Activated naive CD8-positive, alpha-beta T cell treated with anti-CD3 and anti-CD28 coated beads, Interleukin-2, amount 50 U/mL, for 16 hours (primary cell): ENCODE results near the gene SAMD9.
"Not testable (repeated sequence)": the region's sequence is repeated elsewhere in the genome, so short reads cannot be mapped to it uniquely, and the experiment has no call there.

ENCODE experiments used
- DNase-seq: peaks from one replicate; pipeline ENCODE4 v3.0.0-alpha.2; 2020; ENCODE audit warnings: low read depth, low spot score

Gene SAMD9

DNA sequence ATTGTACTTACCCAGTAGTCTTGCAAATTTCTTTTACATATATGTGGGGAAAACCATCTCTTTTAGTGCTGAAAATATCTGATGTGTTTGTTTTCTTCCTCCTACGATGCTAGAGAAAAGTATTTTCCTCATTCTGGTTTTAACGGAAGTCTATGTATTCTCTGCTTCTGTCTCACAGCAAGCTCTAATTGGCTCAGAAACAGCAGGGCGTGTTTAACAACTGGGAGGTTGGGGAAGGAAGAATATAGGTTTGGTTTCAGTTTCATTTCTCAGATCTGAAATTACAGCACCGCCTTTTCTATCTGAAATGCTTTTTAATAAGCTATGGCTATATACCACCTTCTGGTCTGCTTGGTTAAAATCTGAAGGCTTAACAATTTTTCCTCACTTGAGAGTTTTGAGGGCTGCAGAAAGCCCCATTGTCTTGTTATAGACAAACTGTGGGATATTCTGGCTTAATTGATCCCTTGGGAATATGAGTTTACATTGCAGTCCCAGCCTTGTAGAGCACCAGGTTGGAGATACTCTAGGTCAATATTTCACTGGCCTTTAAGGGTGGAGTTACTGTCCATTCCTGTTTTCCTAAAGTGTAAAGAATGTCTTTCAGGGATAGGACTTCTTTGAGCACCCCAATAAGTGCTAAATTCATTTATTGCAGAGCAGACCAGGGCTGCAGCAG is at the start of gene SAMD9:
Gene SAMD9 (minus strand): TSS at position 128 of the 679 bp plus-strand sequence. CDS start 11,882 bp downstream, outside the sequence.
- peak; percentile 6 for DNase-seq

GRCh38 chr7:93165447-93165846 is 47.7 kb upstream of the SAMD9 start:
- DNase-seq, result no peak

GRCh38 chr7:93164766-93165165 is 47.0 kb upstream of the SAMD9 start:
- DNase-seq, result no peak

DNA sequence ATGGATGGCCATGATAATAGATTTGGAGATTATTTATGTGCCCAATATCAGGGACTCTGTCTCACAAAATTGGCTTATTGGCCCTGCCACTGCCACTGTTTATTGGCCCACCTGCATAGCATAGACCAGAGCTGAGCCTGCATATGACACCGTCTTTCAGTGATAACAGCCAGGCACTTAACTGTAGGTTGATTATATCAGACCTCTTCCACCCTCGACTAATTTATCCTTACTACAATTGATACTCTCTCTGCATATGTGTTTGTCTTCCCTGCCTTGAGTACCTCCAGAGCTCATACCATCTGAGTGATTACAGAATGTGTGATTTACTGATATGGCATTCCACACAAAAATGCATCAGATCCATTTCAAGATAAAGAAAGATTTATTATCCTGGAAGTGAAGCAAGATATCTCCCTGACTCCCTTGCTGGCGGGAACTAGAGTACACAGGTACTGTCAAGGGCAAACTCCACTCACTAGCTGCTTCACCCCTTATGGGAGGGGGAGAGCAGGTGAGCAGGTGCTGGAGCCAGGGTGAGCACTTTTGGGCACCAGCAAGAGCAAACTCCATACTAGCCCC is 43.5 kb upstream of the SAMD9 start:
- no peak for DNase-seq

DNA sequence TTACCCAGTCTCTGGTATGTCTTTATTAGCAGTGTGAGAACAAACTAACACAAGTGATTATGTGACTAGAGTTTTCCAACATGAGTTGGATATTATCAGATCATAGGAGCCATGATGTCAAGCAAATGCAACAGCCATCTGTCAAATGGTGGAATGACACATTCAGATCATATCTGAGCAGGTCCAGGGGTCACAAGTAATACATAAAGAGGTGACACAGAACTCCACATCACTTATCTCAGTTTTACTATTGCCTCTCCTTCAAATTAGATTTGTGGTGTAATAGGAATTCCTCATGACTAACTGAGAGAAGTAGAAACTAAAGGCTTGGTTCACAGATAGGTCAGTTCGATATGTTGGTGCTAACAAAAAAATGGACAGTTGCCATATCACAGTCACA is 42.6 kb upstream of the SAMD9 start:
- no peak for DNase-seq

- DNase-seq, result no peak
Measured at GRCh38 chr7:93159490-93159889, 41.7 kb upstream of the SAMD9 start.

DNA sequence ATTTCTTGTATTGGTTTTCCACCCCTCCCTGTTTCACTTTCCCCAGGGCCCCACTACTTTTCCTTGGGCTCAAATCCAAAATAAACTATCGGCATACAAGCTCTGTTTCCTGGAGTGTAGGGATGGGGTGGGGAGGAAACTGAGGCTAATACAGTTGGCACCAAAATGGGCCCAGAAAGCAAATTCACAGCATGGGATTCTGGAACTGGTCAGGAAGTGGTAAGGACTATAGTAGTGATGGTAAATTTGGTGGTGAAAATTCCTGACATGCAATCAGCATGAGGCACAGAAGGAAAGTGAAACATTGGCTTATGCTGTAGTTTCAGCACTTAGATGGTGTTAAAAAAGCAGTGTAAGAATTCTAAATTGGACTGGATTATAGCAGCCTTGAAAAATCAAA is 39.1 kb upstream of the SAMD9 start:
- DNase-seq, result no peak

GRCh38 chr7:93150200-93150835 is 32.5 kb upstream of the SAMD9 start:
- no peak for DNase-seq

DNA sequence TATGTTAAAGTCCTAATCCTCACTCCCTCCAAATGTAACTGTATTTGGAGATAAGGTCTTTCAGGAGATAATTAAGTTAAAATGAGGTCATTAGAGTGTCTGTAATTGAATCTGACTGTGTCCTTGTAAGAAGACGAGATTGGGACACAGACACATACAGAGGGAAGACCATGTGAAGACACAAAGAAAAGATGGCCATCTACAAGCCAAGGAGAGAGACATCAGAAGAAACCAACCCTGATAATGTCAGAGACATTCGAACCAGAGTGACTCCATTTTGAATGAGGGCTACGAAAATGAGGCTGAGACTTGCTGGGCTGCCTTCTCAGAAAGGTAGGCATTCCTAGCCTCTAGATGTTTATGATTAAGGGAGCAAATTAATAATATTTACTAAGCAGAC is 30.9 kb upstream of the SAMD9 start:
- no peak for DNase-seq

- no peak for DNase-seq
Measured at GRCh38 chr7:93148144-93148543, 30.4 kb upstream of the SAMD9 start, which contains the start of gene SAMD9L. Gene SAMD9L, minus strand, starts transcription at chr7:93148385. Its CDS starts 12,414 bp downstream, at chr7:93135971.

GRCh38 chr7:93147363-93147762 is 29.6 kb upstream of the SAMD9 start:
- no peak for DNase-seq

GRCh38 chr7:93146472-93147141 is 28.8 kb upstream of the SAMD9 start:
- no peak for DNase-seq

GRCh38 chr7:93146036-93146435 is 28.3 kb upstream of the SAMD9 start:
- DNase-seq, result no peak

DNA sequence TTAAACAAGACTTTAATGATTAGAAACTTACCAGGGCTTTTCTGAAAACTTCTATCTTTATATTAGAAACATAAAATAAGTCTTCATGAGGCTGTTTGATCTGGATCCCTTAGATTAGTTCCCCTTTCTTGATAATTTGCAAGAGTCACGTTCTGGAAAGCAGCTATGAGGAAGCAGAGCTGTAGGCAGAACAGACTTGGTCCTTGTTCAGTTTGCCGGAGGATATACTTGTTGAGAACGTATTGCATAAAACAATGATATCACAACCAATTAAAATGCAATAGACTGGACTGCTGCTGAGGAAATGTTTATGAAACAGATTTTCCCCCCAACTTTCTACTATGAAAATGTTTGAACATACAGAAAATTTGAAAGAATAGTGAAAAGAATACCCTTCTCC is 27.6 kb upstream of the SAMD9 start:
- DNase-seq, result no peak

DNA sequence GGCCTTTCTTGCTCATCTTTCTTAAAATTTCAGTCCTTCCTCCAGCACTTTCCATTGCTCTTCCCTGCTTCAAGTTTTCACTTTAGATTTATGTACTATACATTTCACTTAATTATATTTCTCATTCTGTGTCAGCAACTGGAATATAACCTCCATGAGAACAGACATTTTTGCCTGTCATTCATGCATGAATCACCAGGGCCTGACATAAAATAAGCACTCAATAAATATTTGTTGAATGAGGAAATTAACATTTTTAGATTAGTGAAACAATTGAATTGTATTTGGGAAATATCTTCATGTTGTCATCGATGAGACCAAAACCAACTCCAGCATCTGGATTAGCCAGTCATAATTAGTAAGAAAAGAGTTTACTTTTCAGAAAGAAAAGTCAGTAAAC is 24.3 kb upstream of the SAMD9 start:
- DNase-seq, result no peak

DNA sequence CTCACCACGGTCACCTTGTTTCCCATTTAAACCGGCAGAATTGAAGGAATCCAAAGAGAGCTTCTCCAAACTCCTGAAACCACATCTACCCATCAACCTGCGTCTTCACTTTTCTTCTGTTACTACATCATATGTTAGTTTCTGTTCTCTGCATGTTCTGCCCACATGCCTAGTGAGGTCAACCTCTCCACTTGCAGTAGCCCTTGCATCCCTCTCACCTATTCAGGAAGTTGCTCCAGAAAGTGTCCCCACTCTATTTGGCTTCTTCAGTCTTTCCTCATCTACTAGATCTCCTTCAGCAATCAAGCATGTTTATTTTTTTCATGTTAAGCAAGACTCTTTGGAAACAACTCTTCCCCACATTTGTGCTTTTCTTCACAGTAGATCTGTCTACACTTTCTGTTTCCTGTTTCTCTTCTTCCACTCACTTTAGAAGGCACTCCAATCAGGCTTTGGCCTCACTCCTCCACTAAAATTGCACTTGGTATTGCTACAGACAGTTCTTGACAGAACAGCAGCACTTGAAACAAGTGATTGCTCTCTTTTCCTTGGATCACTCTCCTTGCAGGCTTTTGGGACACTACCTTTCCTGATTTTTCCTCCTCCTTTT is 22.9 kb upstream of the SAMD9 start:
- DNase-seq, result no peak

GRCh38 chr7:93138576-93138975 is 20.8 kb upstream of the SAMD9 start:
- no peak for DNase-seq

- DNase-seq, result no peak
Measured at GRCh38 chr7:93133005-93133404, 15.2 kb upstream of the SAMD9 start.

GRCh38 chr7:93132216-93132615 is 14.4 kb upstream of the SAMD9 start:
- no peak for DNase-seq

- DNase-seq, result not testable (repeated sequence)
Measured at GRCh38 chr7:93126954-93127353, 9.2 kb upstream of the SAMD9 start.

DNA sequence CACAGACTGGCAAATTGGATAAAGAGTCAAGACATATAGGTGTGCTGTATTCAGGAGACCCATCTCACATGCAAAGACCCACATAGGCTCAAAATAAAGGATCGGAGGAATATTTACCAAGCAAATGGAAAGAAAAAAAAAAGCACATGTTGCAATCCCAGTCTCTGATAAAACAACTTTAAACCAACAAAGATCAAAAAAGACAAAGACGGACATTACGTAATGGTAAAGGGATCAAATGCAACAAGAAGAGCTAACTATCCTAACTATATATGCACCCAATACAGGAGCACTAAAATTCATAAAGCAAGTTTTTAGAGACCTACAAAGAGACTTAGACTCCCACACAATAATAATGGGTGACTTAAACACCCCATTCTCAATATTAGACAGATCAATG is 5.8 kb upstream of the SAMD9 start:
- DNase-seq, result not testable (repeated sequence)
